DOHH2 (cell line): Measurements from ENCODE around the gene TCF12.

Experiments
- H3F3A ChIP-seq: fragments of 200-600 bp; sonication (generic), shearing (Covaris generic); 2 replicates; pipeline ENCODE4 v1.6.0; 2016; ENCODE audit warnings: antibody characterized with exemption, mild to moderate bottlenecking; ENCODE audit not compliant: control insufficient read depth, insufficient read depth
- H3K27ac ChIP-seq: fragments of 200-600 bp; sonication (generic); 2 replicates; pipeline ENCODE4 v1.5.1; 2014; ENCODE audit warnings: low read depth, mild to moderate bottlenecking, low read length, moderate library complexity
- H3K27me3 ChIP-seq: fragments of 200-600 bp; sonication (generic); 2 replicates; pipeline ENCODE4 v1.6.1; 2014; ENCODE audit warnings: mild to moderate bottlenecking, low read length, mixed read lengths; ENCODE audit not compliant: control insufficient read depth
- H3K36me3 ChIP-seq: fragments of 200-600 bp; sonication (generic); 2 replicates; pipeline ENCODE4 v1.6.1; 2014; ENCODE audit warnings: mild to moderate bottlenecking, low read length, moderate library complexity, mixed read lengths; ENCODE audit not compliant: control insufficient read depth
- H3K4me1 ChIP-seq: fragments of 200-600 bp; sonication (generic); 2 replicates; pipeline ENCODE4 v1.6.1; 2014; ENCODE audit warnings: mild to moderate bottlenecking, low read length, mixed read lengths; ENCODE audit not compliant: control insufficient read depth
- H3K4me2 ChIP-seq: fragments of 200-600 bp; sonication (generic); 2 replicates; pipeline ENCODE4 v1.6.0; 2014; ENCODE audit warnings: mild to moderate bottlenecking, low read length, moderate library complexity
- H3K4me3 ChIP-seq: fragments of 200-600 bp; sonication (generic); 2 replicates; pipeline ENCODE4 v1.5.1; 2014; ENCODE audit warnings: mild to moderate bottlenecking, low read length, mixed read lengths
- H3K79me2 ChIP-seq: fragments of 200-600 bp; sonication (generic); 2 replicates; pipeline ENCODE4 v1.6.1; 2014; ENCODE audit warnings: mild to moderate bottlenecking, low read length, mixed read lengths; ENCODE audit not compliant: control insufficient read depth
- H3K9me2 ChIP-seq: fragments of 200-600 bp; sonication (generic); replicated peaks from 2 replicates; pipeline ENCODE4 v1.6.1; 2014; ENCODE audit warnings: mild to moderate bottlenecking, low read length, mixed read lengths; ENCODE audit not compliant: control insufficient read depth
- H3K9me3 ChIP-seq: fragments of 200-600 bp; sonication (generic); 2 replicates; pipeline ENCODE4 v1.6.1; 2014; ENCODE audit warnings: antibody characterized with exemption, low read length, mixed read lengths; ENCODE audit not compliant: control insufficient read depth, insufficient read depth
- H4K20me1 ChIP-seq: fragments of 200-600 bp; sonication (generic); 2 replicates; pipeline ENCODE4 v1.6.0; 2014; ENCODE audit warnings: low read depth, mild to moderate bottlenecking, antibody characterized with exemption, low read length, moderate library complexity; ENCODE audit not compliant: control insufficient read depth, insufficient read depth
- CTCF ChIP-seq: fragments of 200-600 bp; sonication (generic); IDR thresholded peaks from one replicate; pipeline ENCODE4 v1.5.1; 2014; ENCODE audit warnings: antibody characterized with exemption, mild to moderate bottlenecking, low read depth, low read length; ENCODE audit not compliant: poor library complexity, severe bottlenecking
- EZH2phosphoT487 ChIP-seq: fragments of 200-600 bp; sonication (generic); IDR thresholded peaks from 2 replicates; pipeline ENCODE4 v1.6.1; 2017; ENCODE audit warnings: borderline replicate concordance, mild to moderate bottlenecking, antibody characterized with exemption, low read length, moderate library complexity, mixed read lengths

TCF12 gene

GRCh38 chr15:57221134-57221533 lies 302.7 kb downstream of the TCF12 start:
- Histone ChIP-seq H4K20me1 (no peaks in the 10 kb centered on the region), H3K27me3 (no peaks in the 10 kb centered on the region), H3F3A (no peaks in the 10 kb centered on the region), H3K79me2 (peaks cover 7% of the 10 kb centered on the region), H3K4me2 (no peak overlapping the region), H3K36me3 (no peaks in the 10 kb centered on the region), H3K4me1 (peaks cover 18% of the 10 kb centered on the region), H3K27ac (no peak overlapping the region), H3K9me3 (no peaks in the 10 kb centered on the region), H3K4me3 (no peak overlapping the region), H3K9me2 (no peaks in the 10 kb centered on the region)
- TF ChIP-seq EZH2phosphoT487: no peak
- TF ChIP-seq CTCF: no peak

GRCh38 chr15:57223345-57223744 lies 304.9 kb downstream of the TCF12 start:
- Histone ChIP-seq H4K20me1 (no peaks in the 10 kb centered on the region), H3K27ac (no peak overlapping the region), H3K4me1 (peaks cover 11% of the 10 kb centered on the region), H3K9me2 (no peaks in the 10 kb centered on the region), H3K36me3 (no peaks in the 10 kb centered on the region), H3K4me2 (no peak overlapping the region), H3F3A (no peaks in the 10 kb centered on the region), H3K9me3 (no peaks in the 10 kb centered on the region), H3K4me3 (no peak overlapping the region), H3K27me3 (no peaks in the 10 kb centered on the region), H3K79me2 (peaks cover 7% of the 10 kb centered on the region)
- no peak for TF ChIP-seq CTCF
- no peak for TF ChIP-seq EZH2phosphoT487

GRCh38 chr15:57223887-57224286 lies 305.4 kb downstream of the TCF12 start:
- no peaks in the 10 kb centered on the region for H3K9me3 ChIP-seq
- no peak overlapping the region for H3K4me2 ChIP-seq
- H3F3A ChIP-seq: no peaks in the 10 kb centered on the region
- H3K27me3 ChIP-seq: no peaks in the 10 kb centered on the region
- no peaks in the 10 kb centered on the region for H3K36me3 ChIP-seq
- TF ChIP-seq CTCF (no peak), EZH2phosphoT487 (no peak)
- no peak overlapping the region for H3K4me3 ChIP-seq
- peaks cover 4% of the 10 kb centered on the region for H3K79me2 ChIP-seq
- H3K9me2 ChIP-seq: no peaks in the 10 kb centered on the region
- H3K27ac ChIP-seq: no peak overlapping the region
- no peaks in the 10 kb centered on the region for H4K20me1 ChIP-seq
- peaks cover 6% of the 10 kb centered on the region for H3K4me1 ChIP-seq

- Histone ChIP-seq H3K27me3 (no peaks in the 10 kb centered on the region), H3F3A (no peaks in the 10 kb centered on the region), H3K79me2 (no peaks in the 10 kb centered on the region; the same call in 1 of the 2 replicates), H3K36me3 (no peaks in the 10 kb centered on the region), H3K9me2 (no peaks in the 10 kb centered on the region), H3K4me1 (no peaks in the 10 kb centered on the region), H4K20me1 (no peaks in the 10 kb centered on the region), H3K4me2 (no peak overlapping the region), H3K27ac (no peak overlapping the region), H3K4me3 (no peak overlapping the region), H3K9me3 (no peaks in the 10 kb centered on the region)
- TF ChIP-seq CTCF (no peak), EZH2phosphoT487 (no peak)
These were observed 306.2 kb downstream of the TCF12 start for GRCh38 chr15:57224664-57225063.
